Measurements from ENCODE around the gene TGFB1.
"Not testable (repeated sequence)": the region's sequence is repeated elsewhere in the genome, so short reads cannot be mapped to it uniquely, and the experiment has no call there.

The TGFB1 gene

GRCh38 chr19:41300555-41300954 lies 53.2 kb downstream of the TGFB1 start:
- no peak for DNase-seq (ENCODE audit: low read depth)

DNA sequence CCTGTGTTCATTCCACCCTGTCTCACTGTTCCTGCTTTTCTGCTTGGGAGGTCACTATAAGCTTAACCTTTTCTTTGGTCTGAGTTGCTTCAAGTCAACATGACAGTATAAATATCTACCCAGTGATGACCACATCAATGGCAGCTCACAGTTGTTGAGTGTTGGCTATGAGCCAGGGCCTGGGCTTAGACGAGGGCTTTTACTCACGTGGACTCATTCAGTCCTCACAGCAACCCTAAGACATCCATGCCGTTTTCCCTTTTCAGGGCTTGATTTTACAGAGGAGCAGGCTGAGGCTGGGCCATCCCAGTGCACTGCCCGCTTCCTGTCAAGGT lies 54.0 kb downstream of the TGFB1 start:
- peak; percentile 55 for DNase-seq (ENCODE audit: low read depth)

DNA sequence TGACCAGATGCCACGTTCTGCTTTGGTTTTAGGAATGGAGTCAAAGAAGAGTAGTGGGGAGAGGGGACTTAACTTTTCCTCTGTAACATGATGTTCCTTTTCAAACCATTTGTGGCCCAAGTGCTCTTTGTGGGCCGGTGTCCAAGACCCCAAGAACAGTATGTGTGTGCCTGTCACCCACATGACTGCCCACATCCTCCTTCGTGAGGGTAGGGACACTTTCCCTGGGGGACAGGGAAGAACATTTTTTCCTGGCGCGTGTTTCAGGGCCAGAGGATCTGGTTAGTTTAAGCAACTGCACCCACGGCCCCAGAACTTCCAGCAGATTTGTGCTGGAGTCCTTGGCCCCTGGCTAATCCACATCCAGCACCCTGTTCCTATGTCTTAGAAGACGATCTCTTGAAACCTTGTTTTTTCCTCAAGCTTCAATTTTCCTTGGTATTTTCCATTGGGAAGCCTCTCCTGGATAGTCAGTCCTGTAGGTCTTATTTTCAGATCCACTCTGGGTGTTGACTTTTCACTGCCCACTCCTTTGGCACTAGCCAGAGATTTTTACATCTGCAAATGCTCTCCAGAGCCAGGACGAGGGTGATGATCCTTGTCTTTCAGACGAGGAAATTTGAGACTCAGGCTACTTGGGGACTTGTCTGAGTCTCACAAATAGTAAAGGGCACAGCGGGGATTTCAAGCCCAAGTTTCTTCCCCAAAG lies 54.5 kb downstream of the TGFB1 start:
- no peak for DNase-seq (ENCODE audit: low read depth)

GRCh38 chr19:41298348-41298964 lies 55.3 kb downstream of the TGFB1 start:
- DNase-seq (ENCODE audit: low read depth): peak; percentile 51

DNA sequence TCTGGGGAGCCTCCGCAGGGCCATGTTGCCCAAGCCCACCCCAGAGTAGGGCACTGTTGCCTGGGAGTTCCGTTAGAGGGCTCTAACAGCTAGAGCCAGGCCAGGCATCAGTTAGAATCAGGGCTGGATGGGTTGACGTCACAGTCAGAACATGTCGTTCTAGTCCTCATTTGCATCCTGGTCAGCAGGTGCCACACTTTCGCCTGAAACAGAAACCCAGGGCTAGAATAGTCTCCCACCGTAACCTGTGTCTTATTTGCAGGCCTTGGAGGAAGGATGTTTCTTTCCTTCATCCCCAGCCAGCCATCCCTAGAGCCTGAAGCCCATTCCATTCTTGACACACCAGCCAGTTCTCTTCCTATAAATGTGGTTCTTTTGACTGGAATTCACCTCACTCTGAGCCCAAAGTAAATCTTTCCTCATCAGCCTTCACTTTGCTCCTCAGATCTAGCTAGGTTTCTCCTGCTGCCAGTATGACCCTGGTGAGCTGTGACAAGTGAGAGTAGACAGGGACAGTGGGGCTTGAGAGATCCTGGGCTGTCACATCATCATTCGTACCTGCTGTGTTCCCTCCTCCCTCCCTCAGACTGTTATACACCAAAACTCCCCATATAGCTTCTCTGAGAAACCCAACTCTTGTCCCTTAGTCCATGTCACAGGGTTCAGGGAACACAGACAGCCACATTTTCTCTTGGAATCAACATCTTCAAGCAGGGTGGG lies 55.9 kb downstream of the TGFB1 start:
- no peak for DNase-seq (ENCODE audit: low read depth)

- DNase-seq (ENCODE audit: low read depth): no peak
Observed at GRCh38 chr19:41296433-41296871, 57.3 kb downstream of the TGFB1 start.

GRCh38 chr19:41295499-41295898 lies 58.2 kb downstream of the TGFB1 start:
- DNase-seq (ENCODE audit: low read depth): no peak

- no peak for DNase-seq (ENCODE audit: low read depth)
Observed at GRCh38 chr19:41294393-41294792, 59.3 kb downstream of the TGFB1 start.

DNA sequence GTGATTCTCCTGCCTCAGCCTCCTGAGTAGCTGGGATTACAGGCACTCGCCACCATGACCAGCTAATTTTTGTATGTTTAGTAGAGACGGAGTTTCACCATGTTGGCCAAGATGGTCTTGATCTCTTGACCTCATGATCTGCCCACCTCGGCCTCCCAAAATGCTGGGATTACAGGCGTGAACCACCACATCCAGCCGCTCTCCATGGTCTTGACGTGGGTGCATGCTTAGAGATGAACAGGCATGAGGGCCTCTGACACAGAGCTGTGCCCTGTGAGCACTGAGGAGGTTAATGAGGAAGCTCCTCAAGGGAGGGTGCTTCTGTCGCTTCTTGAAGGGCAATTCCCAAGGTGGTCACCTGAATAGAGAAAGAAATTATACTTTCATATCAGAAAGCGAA lies 63.9 kb downstream of the TGFB1 start:
- DNase-seq (ENCODE audit: low read depth): not testable (repeated sequence)

DNA sequence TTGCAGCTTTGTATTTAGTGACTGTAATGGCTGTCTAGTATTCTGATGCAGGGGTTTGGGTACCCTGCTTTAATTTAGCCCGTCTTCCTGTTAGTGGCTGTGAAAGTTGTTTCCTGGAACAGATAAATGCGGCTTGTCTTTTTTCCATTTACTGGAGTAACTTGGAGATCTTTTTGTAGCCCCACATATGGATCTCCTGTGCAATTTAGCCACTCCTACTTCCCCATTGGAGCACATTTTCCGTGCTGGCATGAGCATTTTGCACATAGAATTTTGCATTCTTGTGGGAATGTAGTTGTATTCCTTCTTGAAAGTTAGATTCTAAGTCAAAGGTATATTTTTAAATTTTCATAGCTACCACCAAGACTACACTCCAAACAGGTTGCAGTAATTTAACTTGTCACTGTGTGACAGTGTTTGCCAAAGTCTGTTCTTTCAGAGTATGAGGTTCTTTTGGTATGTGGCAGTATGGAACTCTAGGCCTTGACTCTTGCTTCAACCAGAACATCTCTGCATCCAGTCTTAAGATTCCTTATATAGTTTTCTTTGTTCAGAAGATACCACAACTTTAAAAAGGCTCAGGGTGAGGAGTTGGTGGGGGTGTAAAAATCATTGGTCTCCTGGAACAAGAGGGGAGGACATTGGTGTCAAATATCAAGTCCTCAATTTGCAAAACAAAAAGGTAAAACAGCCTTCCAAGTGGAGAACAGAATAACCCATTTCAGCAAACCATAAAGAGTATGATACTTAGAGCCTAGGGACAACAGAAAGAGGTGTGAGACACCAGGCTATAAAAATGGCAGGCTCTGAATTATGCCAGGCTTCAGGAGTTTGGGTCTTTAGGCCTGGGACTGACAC lies 64.8 kb downstream of the TGFB1 start:
- no peak for DNase-seq (ENCODE audit: low read depth)
